Measurements from ENCODE around the gene AKNAD1. TPM values are rescaled to one million over a fixed set of nuclear protein-coding genes. Genes with fewer than 3 reads are reported as not detected.
"Not testable (repeated sequence)": the region's sequence is repeated elsewhere in the genome, so short reads cannot be mapped to it uniquely, and the experiment has no call there.

Gene AKNAD1
- total RNA-seq, 1 experiment from 2014 or later, result not detected

DNA sequence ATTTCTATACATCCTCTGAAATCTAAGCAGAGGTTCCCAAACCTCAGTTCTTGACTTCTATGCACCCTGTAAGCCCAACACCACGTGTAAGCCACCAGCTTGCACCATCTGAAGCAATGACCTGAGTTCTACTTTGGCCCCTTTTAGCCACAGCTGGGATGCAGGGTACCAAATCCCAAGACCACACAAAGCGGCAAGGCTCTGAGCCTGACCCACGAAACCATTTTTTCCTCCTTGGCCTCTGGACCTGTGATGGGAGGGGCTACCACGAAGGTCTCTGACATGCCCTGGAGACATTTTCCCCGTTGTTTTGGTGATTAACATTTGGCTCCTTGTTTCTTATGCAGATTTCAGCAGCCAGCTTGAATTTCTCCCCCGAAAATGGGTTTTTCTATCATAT lies 71.6 kb downstream of the AKNAD1 start:
- no peak for DNase-seq (ENCODE audit: low read depth)

- DNase-seq (ENCODE audit: low read depth), result not testable (repeated sequence)
Observed at GRCh38 chr1:108781575-108781944, 75.3 kb downstream of the AKNAD1 start.

- DNase-seq (ENCODE audit: low read depth), result no peak
Observed at GRCh38 chr1:108780937-108781574, 75.8 kb downstream of the AKNAD1 start.

DNA sequence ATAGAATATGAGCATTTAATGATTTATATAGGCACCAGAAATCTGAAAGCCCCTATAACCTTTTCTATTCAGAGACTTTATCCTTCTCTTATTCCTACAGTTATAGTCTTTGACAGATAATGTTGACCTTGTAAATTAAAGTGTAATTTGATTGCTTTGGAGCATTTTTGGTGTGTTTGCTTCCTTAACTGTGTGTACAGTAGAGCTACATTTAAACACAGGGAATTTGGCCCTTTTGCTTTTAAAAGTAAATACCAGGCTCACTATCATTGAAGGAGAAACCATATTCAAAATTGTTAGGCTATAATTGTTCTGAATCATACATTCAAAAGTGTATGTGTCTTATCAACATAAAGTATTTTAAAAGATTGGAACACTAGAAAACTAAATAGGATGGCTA lies 77.4 kb downstream of the AKNAD1 start:
- no peak for DNase-seq (ENCODE audit: low read depth)

GRCh38 chr1:108777839-108778238 lies 79.1 kb downstream of the AKNAD1 start:
- DNase-seq (ENCODE audit: low read depth), result no peak

DNA sequence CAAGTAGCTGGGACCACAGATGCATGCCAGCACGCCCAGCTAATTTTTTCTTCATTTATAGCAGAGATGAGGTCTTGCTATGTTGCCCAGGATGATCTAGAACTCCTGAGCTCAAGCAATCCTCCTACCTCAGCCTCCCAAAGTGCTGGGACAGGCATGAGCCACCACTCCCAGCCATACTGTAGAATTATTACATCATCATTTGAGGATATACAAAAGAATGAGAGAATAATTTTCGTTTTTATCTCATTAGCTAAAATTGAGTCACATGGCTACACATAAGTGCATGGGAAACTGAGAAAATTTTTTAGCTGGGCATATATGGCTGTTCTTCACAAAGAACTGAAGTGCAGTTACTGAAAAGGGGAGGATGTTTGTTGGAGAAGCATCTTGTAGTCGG lies 89.2 kb downstream of the AKNAD1 start:
- no peak for DNase-seq (ENCODE audit: low read depth)

DNA sequence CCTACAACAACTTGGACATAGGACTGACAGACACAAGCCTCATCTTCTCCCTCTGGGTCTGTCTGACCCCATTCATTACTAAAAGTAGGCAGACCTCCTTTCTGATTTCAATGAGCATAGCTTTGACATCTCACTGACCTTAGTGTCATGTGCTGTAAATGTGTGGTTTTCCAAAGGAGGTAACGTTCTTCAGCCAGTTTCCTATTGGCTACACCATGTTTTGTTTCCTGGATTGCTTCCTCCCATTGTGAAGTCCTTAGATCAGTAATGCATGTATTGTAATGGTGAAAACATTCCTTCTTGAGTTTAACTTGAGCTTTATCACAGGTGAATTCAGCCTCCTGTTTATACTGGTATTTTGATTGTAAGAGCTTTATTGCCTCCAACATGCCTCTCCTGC lies 89.8 kb downstream of the AKNAD1 start:
- DNase-seq (ENCODE audit: low read depth), result no peak

Other genes with a start within 250 kb of the AKNAD1 start
- gene HENMT1, start 196.0 kb downstream of the AKNAD1 start, total RNA-seq (2014; rRNA removed; shearing (Covaris generic)), result not detected in 2 replicates
- gene PRPF38B, start 164.8 kb downstream of the AKNAD1 start, total RNA-seq (2014; rRNA removed; shearing (Covaris generic)), result 16.5 and 23.8 TPM in 2 replicates
- gene FNDC7, start 144.2 kb downstream of the AKNAD1 start, total RNA-seq (2014; rRNA removed; shearing (Covaris generic)), result under 0.01 TPM in 1 of 2 replicates, not detected in the other
- 57.9 and 60.2 TPM in 2 replicates for gene STXBP3, start 110.4 kb downstream of the AKNAD1 start, total RNA-seq (2014; rRNA removed; shearing (Covaris generic))
- 110 and 154 TPM in 2 replicates for gene GPSM2, start 19.9 kb upstream of the AKNAD1 start, total RNA-seq (2014; rRNA removed; shearing (Covaris generic))
- gene CLCC1, start 106.4 kb upstream of the AKNAD1 start, total RNA-seq (2014; rRNA removed; shearing (Covaris generic)), result 57.0 and 71.5 TPM in 2 replicates
- gene WDR47, start 185.0 kb upstream of the AKNAD1 start, total RNA-seq (2014; rRNA removed; shearing (Covaris generic)), result 14.2 and 16.8 TPM in 2 replicates
- 270 and 351 TPM in 2 replicates for gene TAF13, start 218.9 kb upstream of the AKNAD1 start, total RNA-seq (2014; rRNA removed; shearing (Covaris generic))
- 24.8 and 27.9 TPM in 2 replicates for gene TMEM167B, start 233.7 kb upstream of the AKNAD1 start, total RNA-seq (2014; rRNA removed; shearing (Covaris generic))